GM10847 (cell line): ENCODE measurements around the gene ZMYND11.

ENCODE experiments used
- POLR2A ChIP-seq: IDR thresholded peaks from 2 replicates; pipeline ENCODE4 v1.6.1; 2011; ENCODE audit not compliant: insufficient read length; ENCODE audit errors: extremely low read depth

Gene ZMYND11

DNA sequence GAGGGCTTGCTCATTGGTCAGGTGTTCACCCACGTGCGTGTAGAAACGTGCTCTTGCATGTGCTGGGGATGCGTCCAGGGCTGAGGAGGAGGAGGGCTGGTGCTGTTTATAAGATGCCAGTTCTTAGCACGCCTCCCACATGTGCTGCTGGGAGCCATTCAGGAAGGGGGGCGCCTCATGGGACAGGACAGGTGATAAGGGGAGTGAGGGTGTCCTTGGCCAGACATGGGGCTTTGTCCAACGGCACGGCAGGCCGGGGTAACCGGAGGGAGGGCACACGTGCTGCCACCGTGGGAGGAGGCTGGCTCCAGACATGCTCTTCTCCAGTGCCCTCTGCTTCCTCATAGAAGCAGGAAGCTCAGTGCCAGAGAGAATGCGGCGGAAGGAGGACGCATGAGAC is 150.0 kb downstream of the ZMYND11 start:
- no peak for TF ChIP-seq POLR2A

DNA sequence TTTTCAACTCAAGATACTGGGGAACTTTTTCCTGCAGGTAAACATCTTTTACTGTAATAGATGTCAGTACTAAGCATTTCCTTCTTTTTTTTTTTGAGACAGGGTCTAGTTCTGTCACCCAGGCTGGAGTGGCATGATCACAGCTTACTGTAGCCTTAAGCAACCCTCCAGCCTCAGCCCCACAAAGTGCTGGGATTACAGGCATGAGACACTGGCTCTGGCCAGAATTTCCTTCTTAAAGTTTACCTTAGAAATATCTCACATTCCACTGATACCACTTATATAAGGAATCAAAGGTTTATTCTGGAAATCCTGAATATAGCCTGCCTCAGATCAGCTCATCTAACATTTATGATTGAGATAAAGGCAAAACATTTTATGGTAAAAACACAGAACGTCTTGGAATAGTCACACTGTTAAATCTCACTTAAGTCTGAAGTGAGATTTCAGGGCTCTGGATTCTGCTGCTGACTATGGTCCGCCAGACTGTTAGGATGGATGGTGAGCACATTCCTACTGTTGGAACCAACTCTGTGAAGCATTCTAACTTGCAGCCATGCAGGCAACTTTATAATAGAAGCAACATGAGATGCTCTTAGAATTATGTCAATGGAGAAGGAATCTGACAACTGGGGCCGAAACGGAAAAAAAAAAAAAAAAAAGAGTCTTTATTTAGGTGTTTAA is 151.9 kb downstream of the ZMYND11 start:
- no peak for TF ChIP-seq POLR2A

DNA sequence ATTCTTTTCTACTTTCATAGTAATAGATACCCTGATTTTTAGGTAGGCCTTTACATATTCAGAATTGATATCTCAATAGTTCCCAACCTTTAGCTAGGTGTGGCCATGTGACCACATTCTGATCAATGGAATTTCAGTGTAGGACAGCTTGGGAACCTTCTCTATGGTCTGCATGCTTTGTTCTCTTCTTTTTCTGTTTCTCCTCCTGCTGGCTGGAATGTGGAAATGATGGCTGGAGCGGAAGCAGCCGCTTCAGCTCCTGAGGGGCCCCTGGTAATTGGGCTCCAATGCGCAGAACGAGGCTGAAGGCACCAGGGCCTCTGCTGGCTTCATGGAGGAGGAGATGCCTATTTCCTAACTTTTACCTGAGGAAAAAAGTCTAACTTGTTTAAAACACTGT is 152.6 kb downstream of the ZMYND11 start:
- TF ChIP-seq POLR2A: no peak

DNA sequence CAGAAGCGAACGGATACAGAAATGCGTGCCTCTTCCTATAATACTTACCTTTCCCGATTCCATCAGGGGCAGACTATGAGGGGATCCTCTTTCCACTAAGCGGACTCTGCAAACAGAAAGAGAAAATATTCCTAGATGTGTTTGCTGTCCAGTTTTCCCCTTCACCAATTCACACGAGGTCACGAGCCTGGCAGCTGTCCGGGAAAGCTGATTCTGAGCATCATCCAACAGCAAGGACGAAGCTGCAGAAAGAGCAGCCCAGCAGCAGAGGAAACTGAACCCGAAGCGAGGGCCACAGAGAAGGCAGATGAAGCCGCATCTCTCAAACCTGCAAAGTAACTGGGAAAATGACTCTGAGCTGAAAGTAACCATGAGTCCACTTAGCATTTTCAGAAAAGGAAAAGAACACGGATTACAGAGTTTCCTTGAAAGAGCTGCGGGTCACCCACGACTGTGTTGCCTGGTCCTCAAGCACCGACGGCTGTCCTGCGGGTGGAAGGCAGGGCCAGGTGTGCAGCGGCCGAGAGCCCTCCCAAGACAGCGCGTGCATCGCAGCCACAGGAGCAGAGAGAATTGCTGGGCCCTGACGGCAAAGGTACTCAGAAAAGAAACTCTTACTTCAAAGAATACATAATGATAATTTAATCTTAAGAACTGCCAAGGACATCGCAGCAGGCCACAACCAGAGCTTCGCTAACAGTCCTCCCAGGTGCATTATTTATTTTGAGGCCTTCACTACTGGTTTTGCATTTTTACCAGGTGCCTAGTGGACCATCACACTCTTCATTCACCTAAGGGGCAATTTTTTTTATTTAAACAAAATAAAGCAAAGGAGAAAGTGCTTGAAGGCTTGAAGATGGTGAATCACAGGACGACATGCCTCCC is 153.3 kb downstream of the ZMYND11 start:
- no peak for TF ChIP-seq POLR2A

- no peak for TF ChIP-seq POLR2A
Measured at GRCh38 chr10:289581-289980, 154.3 kb downstream of the ZMYND11 start.

- no peak for TF ChIP-seq POLR2A
Measured at GRCh38 chr10:290026-290725, 154.9 kb downstream of the ZMYND11 start.

- no peak for TF ChIP-seq POLR2A
Measured at GRCh38 chr10:293636-294035, 158.4 kb downstream of the ZMYND11 start.

DNA sequence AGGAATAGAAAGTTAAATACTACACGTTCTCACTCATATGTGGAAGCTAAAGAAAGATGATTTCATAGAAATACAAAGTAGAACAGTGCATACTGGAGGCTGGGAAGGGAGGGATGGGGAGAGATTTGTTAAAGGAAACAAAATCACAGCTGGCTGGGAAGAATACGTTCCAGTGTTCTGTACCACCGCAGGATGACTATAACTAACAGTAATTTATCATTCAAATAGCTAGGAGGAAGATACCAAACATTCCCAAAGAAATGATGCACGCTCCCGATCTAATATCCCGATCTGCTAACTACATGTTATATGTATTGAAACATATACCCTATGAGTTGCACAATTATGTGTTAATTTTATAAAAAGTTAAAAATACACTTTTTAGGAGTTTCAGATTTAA is 162.3 kb downstream of the ZMYND11 start:
- no peak for TF ChIP-seq POLR2A

DNA sequence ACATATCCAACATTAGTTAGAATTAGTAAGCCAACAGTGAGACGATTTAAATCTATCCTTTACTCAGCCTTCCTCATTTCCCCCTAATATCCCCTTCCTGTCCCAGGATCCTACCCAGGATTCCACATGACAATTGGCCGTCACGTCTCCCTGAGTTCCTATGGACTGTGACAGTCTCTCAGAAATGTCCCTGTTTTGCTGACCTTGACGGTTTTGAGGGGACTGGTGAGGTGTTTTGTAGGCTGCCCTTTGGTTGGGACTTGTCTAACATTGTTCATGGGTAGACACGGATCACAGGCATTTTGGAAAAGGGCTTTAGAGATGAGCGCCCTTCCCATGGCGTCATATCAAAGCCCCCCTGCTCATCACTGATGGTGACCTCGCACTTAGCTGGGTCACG is 162.8 kb downstream of the ZMYND11 start:
- no peak for TF ChIP-seq POLR2A

DNA sequence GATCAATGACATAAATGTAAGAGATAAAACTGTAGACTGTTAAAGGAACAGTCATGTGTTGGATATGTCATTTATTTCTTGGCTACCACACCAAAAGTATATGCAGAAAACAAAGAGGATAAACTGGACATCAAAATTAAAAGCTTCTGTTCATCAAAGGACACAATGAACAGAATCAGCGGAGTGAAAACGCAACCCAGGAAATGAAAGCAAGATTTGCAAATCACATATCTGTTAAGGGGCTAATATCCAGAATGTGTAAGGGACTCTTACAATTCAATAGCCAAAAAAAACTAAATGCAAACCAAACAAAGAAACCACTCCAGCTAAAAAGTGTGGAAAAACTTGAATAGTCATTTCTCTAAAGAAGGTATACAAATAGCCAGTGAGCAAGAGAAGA is 164.3 kb downstream of the ZMYND11 start:
- TF ChIP-seq POLR2A: no peak

DNA sequence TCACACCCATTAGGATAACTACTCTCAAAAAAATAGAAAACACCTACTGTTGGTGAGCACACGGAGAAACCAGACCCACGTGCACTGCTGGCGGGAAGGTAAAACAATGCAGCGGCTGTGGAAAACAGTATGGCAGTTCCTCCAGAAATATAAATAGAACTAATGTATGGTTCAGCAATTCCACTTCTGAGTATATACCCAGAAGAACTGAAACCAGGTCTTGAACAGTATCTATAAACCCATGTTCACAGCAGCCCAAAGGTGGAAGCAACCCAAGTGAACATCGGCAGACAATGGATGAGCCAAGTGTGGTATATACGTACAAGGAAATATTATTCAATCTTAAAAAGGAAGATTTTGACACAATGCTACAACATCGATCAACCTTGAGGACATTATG is 164.7 kb downstream of the ZMYND11 start:
- TF ChIP-seq POLR2A: no peak

- no peak for TF ChIP-seq POLR2A
Measured at GRCh38 chr10:301536-301935, 166.3 kb downstream of the ZMYND11 start.
